ENCODE data around the gene FKBP3. TPM values are rescaled to one million over a fixed set of nuclear protein-coding genes. Genes with fewer than 3 reads are reported as not detected.
A peak's percentile ranks its signal among the peaks of the same experiment; 100 is the strongest.
"Not testable (repeated sequence)": the region's sequence is repeated elsewhere in the genome, so short reads cannot be mapped to it uniquely, and the experiment has no call there.

FKBP3 gene
- total RNA-seq (2014; rRNA removed), result 45.9 and 59.0 TPM in 2 replicates
- polyA plus RNA-seq (2012), result 77.5 TPM

DNA sequence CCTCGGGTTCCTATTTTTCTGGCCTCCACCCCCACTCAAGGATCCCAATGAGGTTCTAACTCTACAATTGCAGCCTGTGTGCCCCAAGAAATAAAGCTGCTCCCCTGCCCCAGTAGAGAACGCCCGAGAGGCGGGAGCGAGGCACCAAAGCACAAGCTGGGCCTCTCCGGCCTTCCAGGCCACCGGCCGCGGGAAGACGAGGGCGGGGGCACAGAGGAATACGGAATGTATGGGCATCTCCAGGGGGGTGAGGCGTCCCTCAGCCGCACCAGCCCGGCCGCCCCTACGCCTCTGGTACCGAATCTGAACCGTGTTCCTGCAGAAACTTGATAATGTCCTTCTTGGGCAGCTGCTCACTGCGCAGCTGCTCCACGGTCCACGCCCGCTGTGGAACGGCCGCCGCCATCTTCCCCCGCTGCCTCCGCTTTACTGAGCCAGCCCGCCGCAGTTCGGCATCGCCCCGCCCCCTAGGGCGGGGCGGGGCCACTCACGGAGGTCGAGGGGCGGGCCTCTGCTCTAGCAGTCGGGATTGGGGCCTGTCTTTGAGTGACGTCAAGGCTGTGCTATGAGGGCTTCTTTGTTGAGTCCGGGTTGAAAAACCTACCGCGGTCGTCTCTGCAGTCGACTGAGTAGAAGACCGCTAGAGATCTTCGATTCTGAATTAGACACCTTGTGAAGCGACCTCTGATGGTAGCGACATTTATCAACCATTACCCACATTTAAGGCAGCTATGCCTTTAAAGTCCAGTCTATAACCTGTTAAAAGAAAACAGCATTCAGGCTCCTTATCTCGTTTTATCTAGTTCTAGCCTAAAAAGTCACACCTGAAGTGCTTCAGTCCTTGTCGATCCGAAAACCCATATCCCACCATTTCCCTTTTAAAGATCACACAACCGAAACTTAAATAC is at the start of gene FKBP3:
FKBP3 (minus strand) TSS at position 431 of the 908 bp plus-strand sequence; CDS start at position 406, 25 bp downstream.
- peak; percentile 99 for DNase-seq (ENCODE audit: low read depth)

DNA sequence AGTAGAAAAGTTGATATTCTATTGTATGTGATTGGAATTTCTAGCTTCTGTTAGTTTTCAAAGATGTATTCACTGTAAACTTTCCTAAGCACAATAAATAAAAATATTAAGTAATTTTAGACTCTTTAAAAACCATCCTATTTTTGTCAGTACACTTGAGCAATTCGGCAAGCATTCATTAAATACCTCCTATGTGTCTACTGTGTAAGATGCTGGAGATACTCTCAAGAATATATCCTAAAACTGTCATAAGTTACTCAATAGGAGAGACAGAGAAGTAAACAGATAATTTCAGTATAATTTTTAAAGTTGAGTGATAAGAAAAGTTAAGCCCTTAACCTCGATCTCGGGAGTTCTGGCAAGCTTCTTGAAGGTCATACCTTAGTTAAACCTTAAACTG is 47.5 kb upstream of the FKBP3 start:
- DNase-seq (ENCODE audit: low read depth), result no peak

DNA sequence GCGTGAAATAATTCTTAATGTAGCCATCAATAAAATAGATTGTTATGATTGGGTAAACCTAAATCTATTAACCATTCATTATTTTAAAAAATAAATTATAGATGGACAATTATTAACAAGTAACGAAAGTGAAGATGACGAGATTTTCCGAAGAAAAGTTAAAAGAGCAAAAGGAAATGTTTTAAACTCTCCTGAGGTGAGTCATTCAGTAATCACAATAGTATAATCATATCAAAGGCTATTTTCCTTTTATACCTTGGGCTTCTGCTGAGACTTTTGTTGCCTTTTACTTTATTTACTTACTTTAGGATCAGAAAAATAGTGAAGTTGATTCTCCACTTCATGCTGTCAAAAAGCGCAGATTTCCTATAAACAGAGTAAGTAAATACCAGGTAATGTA is 47.0 kb upstream of the FKBP3 start:
- DNase-seq (ENCODE audit: low read depth), result no peak

DNA sequence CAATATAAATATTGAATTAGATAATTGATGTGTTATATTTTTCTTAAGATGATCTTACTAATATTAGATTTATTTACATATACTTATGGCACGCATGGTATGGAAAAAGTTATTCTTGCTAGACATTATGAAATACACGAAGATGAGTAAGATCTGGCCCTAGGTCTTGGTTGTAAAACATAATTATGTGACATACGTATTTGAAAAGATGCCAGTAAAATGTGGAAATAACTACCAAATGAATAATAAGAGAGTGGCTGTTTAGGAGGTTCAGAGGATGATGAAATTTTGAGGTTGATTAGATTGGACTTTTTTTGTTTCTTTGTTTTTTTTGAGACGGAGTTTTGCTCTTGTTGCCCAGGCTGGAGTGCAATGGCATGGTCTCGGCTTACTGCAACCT is 42.8 kb upstream of the FKBP3 start:
- peak; percentile 21 for DNase-seq (ENCODE audit: low read depth)

DNA sequence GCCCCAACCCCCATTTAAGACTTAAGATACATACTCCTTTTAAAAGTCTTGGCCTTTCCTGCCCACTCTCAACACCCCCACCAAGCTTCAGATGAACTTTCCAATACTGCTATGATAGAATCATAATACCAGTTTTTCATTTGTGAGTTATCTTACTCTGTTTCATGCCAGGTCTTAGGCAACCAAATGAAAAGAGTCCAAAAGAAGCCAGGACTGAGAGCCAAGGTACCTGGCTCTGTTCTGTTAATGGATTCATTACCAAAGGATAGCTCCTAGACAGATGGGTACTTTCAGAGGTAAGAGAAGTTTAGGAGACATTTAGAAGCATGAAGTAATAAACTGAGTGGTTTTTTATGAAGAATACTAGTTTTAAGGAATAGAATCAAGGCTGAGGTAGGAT is 35.6 kb upstream of the FKBP3 start:
- no peak for DNase-seq (ENCODE audit: low read depth)

DNA sequence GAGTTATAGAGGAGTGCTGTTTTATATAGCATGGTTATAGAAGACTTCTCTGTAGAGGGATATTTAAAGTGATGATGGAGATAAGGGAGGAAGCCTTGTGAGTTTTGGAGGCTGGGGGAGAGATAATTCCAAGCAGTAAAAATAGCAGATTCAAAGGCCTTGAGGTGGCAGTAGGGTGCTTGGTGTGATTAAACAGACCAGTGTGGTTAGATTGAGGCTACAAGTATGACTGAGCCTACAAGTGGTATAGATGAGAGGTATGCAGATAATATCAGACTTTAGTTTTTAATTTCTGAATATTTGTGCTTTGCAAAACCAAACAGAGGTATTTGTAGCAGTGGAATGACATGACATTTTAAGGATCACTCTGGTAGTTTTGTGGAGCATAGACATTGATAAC is 21.8 kb upstream of the FKBP3 start:
- no peak for DNase-seq (ENCODE audit: low read depth)

DNA sequence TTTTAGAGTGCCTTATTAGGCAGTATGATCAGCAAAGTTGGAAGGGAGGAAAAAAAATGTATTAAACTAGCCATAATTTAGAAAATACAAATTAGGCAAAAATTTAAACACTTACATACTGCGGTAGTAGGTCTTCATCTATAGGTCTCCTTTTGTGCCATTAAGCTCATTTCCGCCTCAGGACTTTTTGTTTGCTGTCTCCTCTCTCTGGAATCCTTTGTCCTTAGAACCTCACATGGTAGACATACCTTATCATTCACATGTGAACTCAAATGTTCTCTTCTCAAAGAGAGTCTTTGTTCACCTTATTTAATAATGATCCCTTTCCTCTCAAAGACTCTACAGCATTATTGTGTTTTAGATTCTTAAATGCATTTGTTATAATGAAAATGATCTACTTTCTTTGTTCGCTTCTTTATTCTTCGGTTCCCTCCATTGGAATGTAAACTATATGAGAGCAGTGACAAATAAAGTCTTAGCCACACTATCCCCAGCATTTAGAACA is 16.2 kb upstream of the FKBP3 start:
- no peak for DNase-seq (ENCODE audit: low read depth)

DNA sequence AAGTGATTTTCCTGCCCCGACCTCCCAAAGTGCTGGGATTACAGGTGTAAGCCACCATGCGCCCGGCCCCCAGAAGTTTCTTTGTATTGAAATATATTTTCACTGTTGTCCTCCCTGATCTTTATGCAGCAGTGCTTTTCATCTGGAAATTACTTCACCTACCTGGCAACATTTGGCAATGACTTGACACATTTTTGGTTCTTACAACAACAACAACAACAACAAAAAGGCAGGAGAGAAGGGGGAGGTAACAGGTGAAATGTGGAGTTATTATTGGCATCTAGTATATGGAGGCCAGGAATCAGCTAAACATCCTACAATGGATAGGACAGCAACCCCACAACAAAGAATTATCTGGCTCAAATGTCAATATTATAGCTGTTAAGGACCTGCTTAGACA is 15.3 kb upstream of the FKBP3 start:
- DNase-seq (ENCODE audit: low read depth), result no peak

DNA sequence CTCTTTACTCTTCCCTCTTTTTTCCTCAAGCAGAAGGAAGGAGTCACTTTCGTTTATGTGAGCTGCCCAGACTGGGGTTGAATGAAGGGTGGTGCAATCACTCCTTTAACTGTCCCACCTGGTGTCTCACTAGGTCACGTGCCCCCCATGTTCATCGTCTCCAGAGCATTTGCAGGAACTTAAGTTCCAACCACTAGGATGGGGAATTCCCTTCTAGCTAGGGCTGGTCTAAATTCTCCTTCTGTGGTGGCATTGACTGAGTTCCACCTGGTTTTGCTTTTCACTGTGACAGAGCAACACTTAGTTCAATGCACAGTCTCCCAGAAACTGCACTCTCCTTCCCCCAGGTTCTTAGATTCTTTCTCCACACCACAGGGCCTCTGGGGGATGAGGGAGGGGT is 10.9 kb upstream of the FKBP3 start:
- DNase-seq (ENCODE audit: low read depth), result no peak

DNA sequence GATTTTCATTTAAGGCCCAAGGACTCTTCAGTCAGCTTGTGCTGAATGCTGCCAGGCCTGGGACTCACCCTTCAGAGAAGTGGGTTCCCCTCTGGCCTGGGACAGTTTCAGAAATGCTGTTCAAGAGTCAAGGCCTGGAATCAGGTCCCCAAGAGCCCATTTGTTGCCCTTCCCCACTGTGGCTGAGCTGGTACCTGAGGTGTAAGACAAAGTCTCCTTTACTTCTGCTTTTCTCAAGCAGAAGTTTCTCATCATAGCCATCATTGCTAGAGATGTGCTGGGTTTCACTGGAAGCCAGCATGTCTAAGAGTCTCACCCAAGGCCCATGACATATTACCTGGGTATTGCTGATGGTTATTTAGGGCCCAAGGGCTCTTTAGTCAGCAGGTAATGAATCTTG is 10.4 kb upstream of the FKBP3 start:
- no peak for DNase-seq (ENCODE audit: low read depth)

DNA sequence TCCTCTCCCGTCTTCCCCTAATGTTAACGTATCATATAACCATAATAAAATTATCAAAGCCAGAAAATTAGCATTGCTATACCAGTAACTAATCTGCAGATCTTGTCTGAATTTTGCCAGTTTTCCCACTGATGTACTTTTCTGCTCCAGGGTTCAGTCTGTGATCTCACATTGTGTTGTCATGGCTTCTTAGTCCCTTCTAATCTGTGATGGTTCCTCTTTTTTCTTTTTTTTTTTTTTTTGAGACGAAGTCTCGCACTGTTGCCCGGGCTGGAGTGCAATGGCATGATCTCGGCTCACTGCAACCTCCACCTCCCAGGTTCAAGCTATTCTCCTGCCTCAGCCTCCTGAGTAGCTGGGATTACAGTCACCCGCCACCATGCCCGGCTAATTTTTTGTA is 7.8 kb upstream of the FKBP3 start:
- DNase-seq (ENCODE audit: low read depth), result not testable (repeated sequence)

DNA sequence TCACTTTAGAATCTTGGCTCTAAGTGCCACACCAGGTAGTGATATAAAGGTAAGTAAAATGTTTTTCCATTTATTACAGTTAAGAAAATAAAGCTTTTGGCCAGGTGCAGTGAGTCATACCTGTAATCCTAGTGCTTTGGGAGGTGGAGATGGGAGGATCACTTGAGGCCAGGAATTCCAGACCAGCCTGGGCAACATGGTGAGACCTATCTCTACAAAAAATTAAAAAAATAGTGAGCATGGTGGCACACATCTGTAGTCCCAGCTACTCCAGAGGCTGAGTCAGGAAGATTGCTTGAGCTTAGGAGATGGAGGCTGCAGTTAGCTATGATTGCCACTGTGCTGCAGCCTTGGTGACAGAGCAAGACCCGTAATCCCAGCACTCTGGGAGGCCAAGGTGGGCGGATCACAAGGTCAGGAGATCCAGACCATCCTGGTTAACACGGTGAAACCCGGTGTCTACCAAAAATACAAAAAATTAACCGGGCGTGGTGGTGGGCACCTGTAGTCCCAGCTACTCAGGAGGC is 6.4 kb upstream of the FKBP3 start:
- no peak for DNase-seq (ENCODE audit: low read depth)

DNA sequence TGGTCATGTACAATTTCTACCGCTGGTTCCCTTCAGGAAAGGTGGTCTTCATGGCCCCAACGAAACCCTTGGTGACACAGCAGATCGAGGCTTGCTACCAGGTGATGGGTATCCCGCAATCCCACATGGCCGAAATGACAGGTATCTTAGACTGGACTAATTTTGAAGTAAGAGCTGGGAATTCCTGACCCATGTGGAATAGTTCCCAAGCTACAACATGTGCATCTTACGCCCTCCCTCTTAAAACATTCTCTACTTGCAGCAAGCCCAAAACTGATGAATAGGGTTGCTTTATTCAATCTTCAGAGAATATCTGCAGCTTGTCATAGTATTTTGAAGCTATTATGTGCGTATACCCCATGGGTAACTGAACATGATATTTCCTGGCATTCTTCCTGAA is 2.1 kb upstream of the FKBP3 start:
- DNase-seq (ENCODE audit: low read depth), result no peak

DNA sequence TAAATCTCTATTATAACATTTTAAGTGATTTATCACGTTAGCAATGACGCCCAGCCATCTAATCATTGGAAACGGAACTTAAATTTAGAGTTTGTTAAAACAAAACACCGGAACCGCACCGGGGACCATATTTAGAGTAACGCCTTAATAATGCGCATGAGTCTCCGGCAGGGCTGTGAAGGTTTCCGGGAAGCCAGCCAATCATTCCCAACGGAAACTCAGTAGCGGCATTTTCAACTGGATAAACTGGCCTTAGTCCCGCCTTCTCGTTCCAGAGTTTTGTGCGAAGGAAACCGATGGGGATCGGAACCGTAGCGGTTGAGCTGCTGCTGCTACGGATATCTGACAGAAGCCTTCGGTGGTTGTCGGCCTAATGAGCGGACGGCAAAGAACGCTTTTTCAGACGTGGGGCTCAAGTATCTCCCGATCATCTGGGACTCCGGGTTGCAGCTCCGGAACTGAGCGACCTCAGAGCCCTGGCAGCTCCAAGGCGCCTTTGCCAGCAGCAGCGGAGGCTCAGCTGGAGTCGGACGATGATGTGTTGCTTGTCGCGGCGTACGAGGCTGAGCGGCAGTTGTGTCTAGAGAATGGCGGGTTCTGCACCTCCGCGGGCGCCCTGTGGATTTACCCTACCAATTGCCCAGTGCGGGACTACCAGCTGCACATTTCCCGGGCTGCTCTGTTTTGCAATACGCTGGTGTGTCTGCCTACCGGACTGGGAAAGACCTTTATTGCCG is 1.5 kb upstream of the FKBP3 start, which contains the start of gene FANCM:
FANCM (plus strand) TSS at position 272 of the 737 bp plus-strand sequence; CDS start at position 374, 102 bp downstream.
- peak; percentile 97 for DNase-seq (ENCODE audit: low read depth)

DNA sequence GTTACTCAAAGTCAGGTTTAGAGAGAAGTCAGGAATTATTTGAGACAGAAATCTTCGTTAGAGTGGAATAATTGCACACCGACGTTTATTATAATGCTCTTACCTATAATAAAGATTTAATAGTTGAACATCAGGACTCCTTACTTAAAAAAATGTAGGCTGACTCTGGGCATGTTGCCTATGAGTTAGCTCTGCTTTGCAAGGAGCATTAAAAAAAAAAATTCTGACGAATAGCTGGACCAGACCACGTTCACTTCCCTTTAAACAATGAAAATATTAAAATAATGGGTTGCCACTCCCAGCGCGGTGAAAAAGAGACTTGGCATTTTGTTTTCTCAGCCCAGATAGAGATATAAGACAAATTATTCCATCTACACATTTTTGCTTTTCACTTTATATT is 875 bp upstream of the FKBP3 start:
- DNase-seq (ENCODE audit: low read depth), result no peak

DNA sequence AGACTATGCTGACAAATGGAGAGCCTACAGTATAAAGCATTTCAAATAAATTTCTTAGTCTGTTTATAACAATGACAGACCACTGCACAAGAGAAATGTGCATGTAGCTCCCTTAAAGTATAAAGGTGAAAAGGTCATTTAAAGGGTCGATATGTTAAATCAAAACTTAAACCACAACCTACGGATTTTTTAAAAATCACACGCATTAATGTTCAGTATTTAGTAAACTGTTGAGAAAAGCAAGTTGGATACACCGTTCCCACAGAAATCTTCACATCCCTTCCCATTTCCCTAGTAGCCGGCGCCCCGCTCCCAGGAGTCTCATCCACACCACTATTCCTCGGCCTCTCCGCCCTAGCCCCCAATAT is 614 bp downstream of the FKBP3 start:
- no peak for DNase-seq (ENCODE audit: low read depth)

DNA sequence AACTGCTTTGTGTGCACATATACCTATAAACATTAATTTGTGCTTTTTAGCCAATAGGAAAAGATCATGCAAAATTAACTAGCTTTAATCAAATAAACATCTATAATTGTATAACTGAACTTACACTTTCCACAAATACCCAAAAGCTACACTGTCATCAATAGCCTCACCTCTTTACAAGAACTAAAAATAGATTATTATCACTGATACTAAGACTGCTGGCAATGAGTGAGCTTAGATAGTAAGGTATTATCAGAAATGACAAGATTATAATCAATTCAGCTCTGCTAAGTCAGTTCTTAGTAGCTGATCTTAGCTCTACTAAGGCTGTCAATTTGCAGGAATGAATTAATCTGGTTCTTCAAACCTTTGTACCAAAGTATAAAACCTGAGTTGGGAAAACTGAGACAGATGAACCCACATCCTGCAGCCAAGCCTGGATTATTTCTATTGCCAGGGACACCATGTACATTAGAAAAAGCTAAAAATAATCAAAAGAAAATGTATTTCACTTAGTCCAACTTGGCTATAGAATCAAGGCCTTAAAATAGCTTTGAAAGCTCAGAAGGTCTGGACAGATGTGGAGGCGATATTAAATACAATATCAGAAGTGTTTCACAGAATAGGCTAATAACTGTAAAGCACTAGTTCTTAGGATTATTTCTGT is 5.2 kb downstream of the FKBP3 start:
- no peak for DNase-seq (ENCODE audit: low read depth)

DNA sequence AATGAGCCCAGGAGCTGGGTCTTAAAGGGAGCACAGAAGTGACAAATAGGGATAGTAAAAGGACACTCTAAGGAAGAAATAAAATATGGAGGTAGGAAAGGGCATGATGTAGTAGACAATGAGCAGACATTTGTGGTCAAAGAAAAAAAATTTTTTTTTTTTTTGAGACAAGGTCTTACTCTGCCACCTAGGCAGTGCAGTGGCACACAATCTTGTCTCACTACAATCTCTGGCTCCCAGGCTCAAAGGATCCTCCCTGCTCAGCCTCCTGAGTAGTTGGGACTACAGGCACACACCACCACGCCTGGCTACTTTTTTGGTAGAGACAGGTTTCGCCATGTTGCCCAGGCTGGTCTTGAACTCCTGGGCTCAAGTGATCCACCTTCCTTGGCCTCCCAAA is 8.5 kb downstream of the FKBP3 start:
- DNase-seq (ENCODE audit: low read depth), result no peak

DNA sequence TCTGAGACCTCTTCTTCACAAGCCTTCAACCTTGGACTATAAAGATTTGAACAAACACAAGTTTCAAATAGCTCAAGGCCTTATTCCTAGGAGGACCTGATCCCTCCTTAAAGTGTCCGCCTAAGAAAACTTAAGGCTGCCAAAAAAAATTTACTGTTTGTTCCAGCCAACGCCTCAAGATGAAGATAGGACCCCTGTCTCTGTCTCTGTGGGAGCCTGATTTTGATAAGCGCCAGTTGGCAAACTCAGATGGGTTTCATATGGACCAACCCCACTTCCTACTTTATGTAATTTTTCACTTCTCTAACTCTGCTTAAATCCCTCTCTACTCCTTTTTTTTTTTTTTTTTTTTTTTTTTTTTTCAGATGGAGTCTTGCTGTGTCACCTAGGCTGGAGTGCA is 11.0 kb downstream of the FKBP3 start:
- no peak for DNase-seq (ENCODE audit: low read depth)

DNA sequence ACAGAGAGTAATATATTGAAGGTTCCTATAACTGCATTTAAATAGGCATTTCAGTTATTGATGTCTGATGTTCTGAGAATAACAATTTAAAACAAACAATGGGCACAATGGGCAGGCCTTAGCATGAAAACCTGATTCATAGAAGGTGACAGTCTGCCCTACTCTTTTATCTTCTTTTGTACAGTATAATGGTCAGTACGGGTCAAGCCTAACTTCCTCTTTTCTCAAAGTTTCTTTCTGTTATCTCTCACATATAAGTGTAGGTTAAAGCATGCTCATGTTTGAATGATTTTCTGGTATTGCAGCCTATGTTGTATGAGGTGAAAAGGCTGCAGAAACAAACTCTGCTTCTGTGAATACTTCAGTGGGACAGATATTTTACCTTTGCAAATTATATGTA is 14.2 kb downstream of the FKBP3 start:
- DNase-seq (ENCODE audit: low read depth), result no peak

DNA sequence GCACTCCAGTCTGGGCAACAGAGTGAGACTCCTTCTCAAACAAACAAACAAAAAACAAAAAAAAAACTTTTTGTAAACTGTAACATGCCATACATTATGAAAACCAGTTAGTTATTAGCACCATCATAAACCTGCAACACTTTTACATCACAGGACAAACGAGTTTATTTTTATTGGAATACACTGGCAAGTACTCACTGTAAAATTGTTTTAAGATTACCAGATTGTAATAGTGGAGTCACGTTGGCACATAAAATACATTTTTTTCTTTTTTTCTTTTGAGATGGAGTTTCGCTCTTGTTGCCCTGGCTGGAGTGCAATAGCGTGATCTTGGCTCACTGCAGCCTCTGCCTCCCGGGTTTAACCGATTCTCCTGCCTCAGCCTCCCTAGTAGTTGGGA is 15.7 kb downstream of the FKBP3 start:
- DNase-seq (ENCODE audit: low read depth), result no peak

DNA sequence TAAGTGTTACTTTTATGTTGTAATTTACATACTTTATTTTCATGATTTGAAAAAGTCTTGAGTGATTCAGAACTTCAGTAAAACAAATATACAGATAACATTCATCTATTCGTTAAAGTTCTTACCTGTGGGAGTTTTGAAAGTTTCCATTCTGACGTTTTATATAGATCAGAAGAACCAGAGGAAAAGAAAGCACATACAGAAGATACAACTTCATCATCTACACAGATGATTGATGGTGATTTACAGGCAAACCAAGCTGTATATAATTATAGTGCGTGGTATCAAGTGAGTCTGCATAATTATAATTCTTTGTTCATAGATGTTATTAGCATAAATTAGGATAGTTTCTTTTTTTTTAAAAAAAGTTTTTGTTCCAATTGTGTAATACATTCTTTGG is 20.0 kb downstream of the FKBP3 start:
- DNase-seq (ENCODE audit: low read depth), result no peak

Data from LHCN-M2 (cell line).